Osteoblast (primary cell): ENCODE measurements around the gene AATF. TPM values are rescaled to one million over a fixed set of nuclear protein-coding genes. Genes with fewer than 3 reads are reported as not detected.
"Not testable (repeated sequence)": the region's sequence is repeated elsewhere in the genome, so short reads cannot be mapped to it uniquely, and the experiment has no call there.

ENCODE experiments used
- DNase-seq: peaks from one replicate; pipeline ENCODE4 v3.0.0; 2011; ENCODE audit warnings: low spot score, mixed read lengths; ENCODE audit not compliant: insufficient read length; ENCODE audit errors: missing footprints
- H2AFZ ChIP-seq: 2 replicates; pipeline ENCODE4 v1.6.0; 2011; ENCODE audit warnings: mild to moderate bottlenecking, low read length
- H3K27ac ChIP-seq: 2 replicates; pipeline ENCODE4 v1.5.1; 2011; ENCODE audit warnings: mild to moderate bottlenecking, low read depth, low read length, moderate library complexity
- H3K27me3 ChIP-seq: 2 replicates; pipeline ENCODE4 v1.6.0; 2012; ENCODE audit warnings: mild to moderate bottlenecking, control low read depth, inconsistent platforms, low read length, moderate library complexity; ENCODE audit not compliant: insufficient read depth
- H3K36me3 ChIP-seq: 2 replicates; pipeline ENCODE4 v1.5.1; 2011; ENCODE audit warnings: mild to moderate bottlenecking, low read length, control low read depth, moderate library complexity; ENCODE audit not compliant: insufficient read depth
- H3K4me1 ChIP-seq: 2 replicates; pipeline ENCODE4 v1.5.1; 2011; ENCODE audit warnings: mild to moderate bottlenecking, low read length, control low read depth, moderate library complexity; ENCODE audit not compliant: insufficient read depth
- H3K4me2 ChIP-seq: 2 replicates; pipeline ENCODE4 v1.6.0; 2011; ENCODE audit warnings: mild to moderate bottlenecking, low read length; ENCODE audit not compliant: insufficient read depth
- H3K4me3 ChIP-seq: fragments of 200-600 bp; sonication (generic); 3 replicates; pipeline ENCODE4 v1.5.1; 2012; ENCODE audit warnings: mild to moderate bottlenecking, low read length, inconsistent platforms; ENCODE audit not compliant: insufficient read depth
- H3K79me2 ChIP-seq: 2 replicates; pipeline ENCODE4 v1.6.0; 2012; ENCODE audit warnings: mild to moderate bottlenecking, low read length, control low read depth, inconsistent platforms; ENCODE audit not compliant: insufficient read depth
- H3K9me3 ChIP-seq: 2 replicates; pipeline ENCODE4 v1.5.1; 2011; ENCODE audit warnings: low read depth, low read length, control low read depth
- H4K20me1 ChIP-seq: 2 replicates; pipeline ENCODE4 v1.6.0; 2012; ENCODE audit warnings: mild to moderate bottlenecking, low read length, control low read depth; ENCODE audit not compliant: insufficient read depth
- total RNA-seq: library from RNA; depleted of rRNA; stranded (reverse); fragments of >200 nt; gene quantifications from 2 replicates; pipeline ENCODE4 v1.2.3, GENCODE V29; 2012
- TF ChIP-seq, protein P1 (sequence below): IDR thresholded peaks from 2 replicates; pipeline ENCODE4 v1.5.1; 2011; ENCODE audit warnings: mild to moderate bottlenecking, low read depth, low read length, moderate library complexity; ENCODE audit errors: extremely low read depth

Gene AATF
- total RNA-seq, 1 donor, result 22.4 TPM

DNA sequence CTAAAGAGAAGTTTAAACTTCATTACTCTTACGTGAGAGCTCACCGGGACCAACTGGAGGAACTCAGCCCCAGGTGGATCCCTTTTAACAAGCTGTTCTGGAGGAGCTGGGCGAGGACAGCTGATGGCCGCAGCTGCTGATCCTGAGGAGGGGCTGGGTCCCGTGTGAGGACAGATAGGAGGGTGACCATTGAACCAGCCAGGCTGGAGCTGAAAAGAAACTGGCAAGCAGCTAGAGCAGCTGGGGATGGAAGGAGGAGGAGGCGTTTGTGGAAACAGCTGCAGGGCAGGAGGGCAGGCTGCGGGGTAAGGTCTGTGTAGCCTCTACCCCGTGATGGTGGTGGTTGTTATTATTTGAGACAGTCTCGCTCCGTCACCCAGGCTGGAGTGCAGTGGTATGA, 119.5 kb downstream of the AATF start:
- Histone ChIP-seq H3K4me3 (no peak overlapping the region), H3K4me1 (no peaks in the 10 kb centered on the region), H3K27ac (no peak overlapping the region), H2AFZ (no peak overlapping the region), H3K79me2 (no peaks in the 10 kb centered on the region), H3K4me2 (no peak overlapping the region), H4K20me1 (no peaks in the 10 kb centered on the region), H3K27me3 (peaks cover 45% of the 10 kb centered on the region), H3K9me3 (no peaks in the 10 kb centered on the region), H3K36me3 (no peaks in the 10 kb centered on the region)
- DNase-seq, result no peak
- TF ChIP-seq, protein P1, sequence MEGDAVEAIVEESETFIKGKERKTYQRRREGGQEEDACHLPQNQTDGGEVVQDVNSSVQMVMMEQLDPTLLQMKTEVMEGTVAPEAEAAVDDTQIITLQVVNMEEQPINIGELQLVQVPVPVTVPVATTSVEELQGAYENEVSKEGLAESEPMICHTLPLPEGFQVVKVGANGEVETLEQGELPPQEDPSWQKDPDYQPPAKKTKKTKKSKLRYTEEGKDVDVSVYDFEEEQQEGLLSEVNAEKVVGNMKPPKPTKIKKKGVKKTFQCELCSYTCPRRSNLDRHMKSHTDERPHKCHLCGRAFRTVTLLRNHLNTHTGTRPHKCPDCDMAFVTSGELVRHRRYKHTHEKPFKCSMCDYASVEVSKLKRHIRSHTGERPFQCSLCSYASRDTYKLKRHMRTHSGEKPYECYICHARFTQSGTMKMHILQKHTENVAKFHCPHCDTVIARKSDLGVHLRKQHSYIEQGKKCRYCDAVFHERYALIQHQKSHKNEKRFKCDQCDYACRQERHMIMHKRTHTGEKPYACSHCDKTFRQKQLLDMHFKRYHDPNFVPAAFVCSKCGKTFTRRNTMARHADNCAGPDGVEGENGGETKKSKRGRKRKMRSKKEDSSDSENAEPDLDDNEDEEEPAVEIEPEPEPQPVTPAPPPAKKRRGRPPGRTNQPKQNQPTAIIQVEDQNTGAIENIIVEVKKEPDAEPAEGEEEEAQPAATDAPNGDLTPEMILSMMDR, result no peak

DNA sequence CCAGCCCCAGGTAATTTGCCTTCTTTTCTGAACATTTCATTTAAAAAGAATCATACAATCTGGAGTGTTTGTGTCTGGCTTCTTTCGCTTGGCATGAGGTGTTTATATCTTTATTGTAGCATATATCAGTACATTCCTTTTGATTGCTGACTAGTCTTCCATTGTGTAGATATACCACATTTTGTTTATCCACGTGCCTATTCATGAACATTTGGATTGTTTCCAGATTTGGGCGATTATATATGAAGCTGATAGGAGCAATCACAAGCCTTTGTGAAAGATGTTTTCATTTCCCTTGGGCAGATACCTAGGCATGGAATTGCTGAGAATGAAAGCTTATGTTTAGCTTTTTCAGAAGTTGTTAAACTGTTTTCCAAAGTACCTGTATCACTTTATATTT, 120.3 kb downstream of the AATF start:
- H3K79me2 ChIP-seq, result no peaks in the 10 kb centered on the region
- no peaks in the 10 kb centered on the region for H3K9me3 ChIP-seq
- no peaks in the 10 kb centered on the region for H3K36me3 ChIP-seq
- no peaks in the 10 kb centered on the region for H3K4me1 ChIP-seq
- TF ChIP-seq, protein P1, result no peak
- H3K4me3 ChIP-seq, result no peak overlapping the region
- no peak overlapping the region for H3K27ac ChIP-seq
- no peak overlapping the region for H2AFZ ChIP-seq
- peaks cover 41% of the 10 kb centered on the region for H3K27me3 ChIP-seq
- H4K20me1 ChIP-seq, result no peaks in the 10 kb centered on the region
- no peak for DNase-seq
- H3K4me2 ChIP-seq, result no peak overlapping the region

DNA sequence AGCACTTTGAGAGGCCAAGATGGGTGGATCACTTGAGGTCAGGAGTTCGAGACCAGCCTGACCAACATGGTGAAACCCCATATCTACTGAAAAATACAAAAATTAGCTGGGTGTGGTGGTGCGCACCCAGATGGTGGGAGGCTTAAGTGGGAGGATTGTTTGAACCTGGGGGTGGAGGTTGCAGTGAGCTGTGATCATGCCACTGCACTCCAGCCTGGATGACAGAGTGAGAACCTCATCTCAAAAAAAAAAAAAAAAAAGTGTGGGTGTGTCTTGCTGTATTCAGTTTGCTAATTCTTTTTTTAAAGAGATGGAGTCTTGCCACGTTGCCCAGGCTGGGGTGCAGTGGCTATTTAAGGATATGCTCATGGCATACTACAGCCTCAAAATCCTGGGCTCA, 124.7 kb downstream of the AATF start:
- H3K4me3 ChIP-seq, DNase-seq, H4K20me1 ChIP-seq, H3K79me2 ChIP-seq, H3K4me1 ChIP-seq, H3K4me2 ChIP-seq, H3K27ac ChIP-seq, H3K36me3 ChIP-seq, H3K9me3 ChIP-seq, H3K27me3 ChIP-seq, H2AFZ ChIP-seq: not testable (repeated sequence)

DNA sequence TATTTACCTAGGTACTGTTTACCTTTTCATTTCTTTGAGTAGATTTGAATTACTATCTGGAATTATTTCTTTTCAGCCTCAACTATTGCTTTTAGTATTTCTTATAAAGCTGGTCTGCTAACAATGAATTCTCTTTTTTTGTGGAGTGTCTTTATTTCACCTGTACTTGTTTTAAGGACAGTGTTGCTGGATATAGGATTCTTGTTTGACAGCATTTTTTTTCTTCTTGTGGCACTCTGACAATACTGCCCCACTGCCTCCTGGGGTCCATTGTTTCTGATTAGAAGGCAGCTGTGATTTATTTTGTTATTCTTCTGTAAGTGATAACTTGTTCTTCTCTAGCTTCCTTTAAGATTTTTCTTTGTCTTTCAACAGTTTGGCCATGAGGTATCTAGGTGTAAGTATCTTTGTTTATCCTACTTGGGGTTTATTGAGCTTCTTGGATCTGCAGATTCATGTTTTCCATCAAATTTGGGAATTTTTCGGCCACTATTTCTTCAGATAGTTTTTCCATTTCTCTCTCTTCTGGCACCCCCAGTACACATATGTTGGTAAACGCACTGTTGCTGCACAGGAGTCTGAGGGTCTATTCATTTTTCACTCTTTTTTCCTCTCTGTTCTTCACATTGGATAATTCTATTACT, 130.4 kb downstream of the AATF start:
- H3K79me2 ChIP-seq, result no peaks in the 10 kb centered on the region
- no peak overlapping the region for H2AFZ ChIP-seq
- H4K20me1 ChIP-seq, result no peaks in the 10 kb centered on the region
- TF ChIP-seq, protein P1, result no peak
- no peaks in the 10 kb centered on the region for H3K27me3 ChIP-seq
- no peak for DNase-seq
- no peak overlapping the region for H3K4me2 ChIP-seq
- H3K4me3 ChIP-seq, result no peak overlapping the region
- H3K36me3 ChIP-seq, result no peaks in the 10 kb centered on the region
- no peaks in the 10 kb centered on the region for H3K4me1 ChIP-seq
- H3K27ac ChIP-seq, result no peak overlapping the region
- H3K9me3 ChIP-seq, result no peaks in the 10 kb centered on the region
